HL-60/S4 treated with retinoic acid at 250 ng/mL for 4 days and 3 days (cell line): Measurements from ENCODE around the gene GUCY2C.

ENCODE experiments used
- in situ Hi-C: fragments of 300-500 bp; cut with MboI; formaldehyde crosslinking; loops from 2 replicates; pipeline ENCODE4 v1.7.0; 2022; ENCODE audit warnings: low sequenced_read_pairs

The GUCY2C gene

GRCh38 chr12:14629832-14630710, 66.3 kb downstream of the GUCY2C start:
- in situ Hi-C loops, result no loop called here

GRCh38 chr12:14628771-14629170, 67.6 kb downstream of the GUCY2C start:
- in situ Hi-C loops, result no loop called here

GRCh38 chr12:14621826-14622225, 74.6 kb downstream of the GUCY2C start:
- in situ Hi-C loops, result no loop called here

GRCh38 chr12:14619741-14620501, 76.5 kb downstream of the GUCY2C start:
- in situ Hi-C loops, result no loop called here

- in situ Hi-C loops, result no loop called here
Measured at GRCh38 chr12:14618983-14619382, 77.4 kb downstream of the GUCY2C start.

- in situ Hi-C loops, result no loop called here
Measured at GRCh38 chr12:14614704-14615121, 81.7 kb downstream of the GUCY2C start.

- in situ Hi-C loops, result no loop called here
Measured at GRCh38 chr12:14613718-14614117, 82.7 kb downstream of the GUCY2C start.

- in situ Hi-C loops, result no loop called here
Measured at GRCh38 chr12:14612898-14613445, 83.4 kb downstream of the GUCY2C start.

- in situ Hi-C loops, result no loop called here
Measured at GRCh38 chr12:14612250-14612649, 84.1 kb downstream of the GUCY2C start.

GRCh38 chr12:14611640-14612203, 84.7 kb downstream of the GUCY2C start:
- in situ Hi-C loops, result no loop called here

GRCh38 chr12:14607568-14607967, 88.8 kb downstream of the GUCY2C start:
- in situ Hi-C loops, result no loop called here

GRCh38 chr12:14605401-14605989, 90.9 kb downstream of the GUCY2C start:
- in situ Hi-C loops, result no loop called here

- in situ Hi-C loops, result no loop called here
Measured at GRCh38 chr12:14601692-14602478, 94.5 kb downstream of the GUCY2C start.

GRCh38 chr12:14597480-14597879, 98.9 kb downstream of the GUCY2C start:
- in situ Hi-C loops, result no loop called here

- in situ Hi-C loops, result no loop called here
Measured at GRCh38 chr12:14591719-14592118, 104.7 kb downstream of the GUCY2C start.

GRCh38 chr12:14589169-14590004, 107.0 kb downstream of the GUCY2C start:
- in situ Hi-C loops, result no loop called here

- in situ Hi-C loops, result no loop called here
Measured at GRCh38 chr12:14588571-14588970, 107.8 kb downstream of the GUCY2C start.

GRCh38 chr12:14578646-14579045, 117.8 kb downstream of the GUCY2C start:
- in situ Hi-C loops, result no loop called here

- in situ Hi-C loops, result no loop called here
Measured at GRCh38 chr12:14577344-14577743, 119.1 kb downstream of the GUCY2C start.
